ENCODE data around the gene GGT5.

DNA sequence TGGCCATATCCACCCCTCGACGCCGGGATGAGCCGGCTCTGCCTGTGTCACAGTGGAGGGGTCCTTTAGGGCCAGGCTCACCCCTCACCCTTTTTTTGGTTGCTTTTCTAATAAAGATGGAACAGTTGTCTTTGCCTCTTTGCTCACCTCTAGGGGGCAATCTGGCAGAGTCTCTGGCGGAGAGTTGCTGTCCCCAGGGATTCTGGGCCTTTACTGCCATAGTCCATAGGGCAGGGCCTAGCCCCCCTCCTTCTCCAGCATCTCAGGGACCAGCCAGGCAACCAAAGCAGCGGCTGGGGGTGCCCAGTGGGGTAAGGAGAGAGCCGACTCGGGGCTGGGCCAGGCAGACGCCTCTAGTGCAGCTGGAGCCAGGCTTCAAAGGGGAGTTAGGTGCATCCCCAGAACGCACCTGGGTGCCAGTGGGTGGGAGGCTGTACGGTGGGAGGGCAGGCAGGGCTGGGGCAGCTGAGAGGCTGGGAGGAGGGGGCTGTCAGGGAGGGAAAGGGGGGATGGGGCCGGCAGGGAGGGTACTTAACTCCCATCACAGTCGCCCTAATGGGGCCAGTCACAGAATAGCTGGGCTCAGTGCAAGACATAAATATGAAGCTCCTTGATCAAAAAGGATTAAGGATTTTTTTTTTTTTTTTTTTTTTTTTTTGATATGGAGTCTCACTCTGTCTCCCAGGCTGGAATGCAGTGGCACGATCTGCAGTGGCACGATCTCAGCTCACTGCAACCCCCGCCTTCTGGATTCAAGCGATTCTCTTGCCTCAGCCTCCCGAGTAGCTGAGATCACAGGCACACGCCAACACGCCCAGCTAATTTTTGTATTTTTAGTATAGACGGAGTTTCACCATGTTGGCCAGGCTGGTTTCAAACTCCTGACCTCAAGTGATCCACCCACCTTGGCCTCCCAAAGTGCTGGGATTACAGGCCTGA lies 66.1 kb downstream of the GGT5 start:
- TF ChIP-seq, protein P1, sequence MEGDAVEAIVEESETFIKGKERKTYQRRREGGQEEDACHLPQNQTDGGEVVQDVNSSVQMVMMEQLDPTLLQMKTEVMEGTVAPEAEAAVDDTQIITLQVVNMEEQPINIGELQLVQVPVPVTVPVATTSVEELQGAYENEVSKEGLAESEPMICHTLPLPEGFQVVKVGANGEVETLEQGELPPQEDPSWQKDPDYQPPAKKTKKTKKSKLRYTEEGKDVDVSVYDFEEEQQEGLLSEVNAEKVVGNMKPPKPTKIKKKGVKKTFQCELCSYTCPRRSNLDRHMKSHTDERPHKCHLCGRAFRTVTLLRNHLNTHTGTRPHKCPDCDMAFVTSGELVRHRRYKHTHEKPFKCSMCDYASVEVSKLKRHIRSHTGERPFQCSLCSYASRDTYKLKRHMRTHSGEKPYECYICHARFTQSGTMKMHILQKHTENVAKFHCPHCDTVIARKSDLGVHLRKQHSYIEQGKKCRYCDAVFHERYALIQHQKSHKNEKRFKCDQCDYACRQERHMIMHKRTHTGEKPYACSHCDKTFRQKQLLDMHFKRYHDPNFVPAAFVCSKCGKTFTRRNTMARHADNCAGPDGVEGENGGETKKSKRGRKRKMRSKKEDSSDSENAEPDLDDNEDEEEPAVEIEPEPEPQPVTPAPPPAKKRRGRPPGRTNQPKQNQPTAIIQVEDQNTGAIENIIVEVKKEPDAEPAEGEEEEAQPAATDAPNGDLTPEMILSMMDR (IDR thresholded peaks at IDR 0.05), result peak in 2 of 6 experiments; percentile 2 to 7
- no peak for TF ChIP-seq POLR2A (IDR thresholded peaks at IDR 0.05)
